HG03575 (cell line): Measurements from ENCODE around the gene CCBE1.
"Not testable (repeated sequence)": the region's sequence is repeated elsewhere in the genome, so short reads cannot be mapped to it uniquely, and the experiment has no call there.

Experiments used
- ATAC-seq: cut with Tn5 transposase; IDR thresholded peaks from one replicate; pipeline ENCODE4 v1.9.1; 2021; ENCODE audit not compliant: unreplicated experiment, insufficient number of reproducible peaks, low FRiP score; ENCODE audit errors: extremely low read depth

CCBE1 gene

DNA sequence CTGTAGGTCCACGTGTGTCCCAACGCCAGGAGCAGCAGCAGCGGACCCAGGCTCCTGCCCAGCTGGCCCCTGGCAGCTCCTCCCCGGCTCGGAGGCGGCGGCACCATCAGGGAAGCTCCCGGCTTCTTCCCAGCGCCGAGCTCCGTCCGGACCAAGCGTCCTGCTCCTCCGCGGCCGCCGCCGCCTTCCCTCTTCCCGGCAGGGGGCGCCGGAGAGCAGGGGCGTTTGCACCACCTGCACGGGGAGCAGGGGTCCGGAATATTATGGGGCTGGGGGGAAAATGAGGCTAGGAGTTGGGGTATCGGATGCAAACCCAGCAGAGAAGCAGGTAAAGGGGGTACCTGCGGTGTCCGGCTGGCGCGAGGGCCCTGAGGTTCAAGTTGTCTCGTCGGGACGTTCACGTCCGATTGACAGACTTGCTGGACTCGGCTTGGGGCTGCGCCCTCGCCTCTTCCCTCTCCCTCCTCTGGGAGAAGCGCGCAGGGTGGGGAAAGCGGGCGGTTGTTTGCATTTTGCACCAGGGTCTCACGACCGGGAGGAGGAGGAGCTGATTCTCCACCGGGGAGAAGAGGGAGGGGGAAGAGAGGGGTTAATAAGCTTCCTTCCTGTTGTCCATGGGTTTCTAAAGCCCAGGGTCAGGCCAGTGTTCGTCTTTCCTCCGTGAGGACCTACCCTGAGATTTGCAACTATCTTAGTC is at the start of gene CCBE1:
Gene CCBE1 (minus strand): TSS at position 188 of the 697 bp plus-strand sequence.
- ATAC-seq, result no peak

DNA sequence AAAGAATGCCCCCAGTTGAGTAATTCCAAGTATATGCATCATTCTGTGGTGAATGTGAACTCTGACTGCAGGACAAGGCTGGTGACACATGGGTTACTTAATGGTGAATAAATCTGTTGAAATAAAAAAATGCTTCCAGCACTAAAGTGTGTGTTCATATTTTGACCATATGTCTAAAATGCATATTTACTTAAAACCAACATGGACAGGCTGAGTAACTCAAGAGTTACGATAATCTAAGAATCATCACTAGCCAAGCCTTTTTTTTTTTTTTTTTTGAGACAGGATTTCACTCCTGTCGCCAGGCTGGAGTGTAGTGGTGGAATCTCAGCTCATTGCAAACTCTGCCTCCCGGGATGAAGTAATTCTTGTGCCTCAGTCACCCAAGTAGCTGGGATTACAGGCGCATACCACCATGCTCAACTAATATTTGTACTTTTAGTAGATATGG is 47.1 kb upstream of the CCBE1 start:
- ATAC-seq, result no peak

DNA sequence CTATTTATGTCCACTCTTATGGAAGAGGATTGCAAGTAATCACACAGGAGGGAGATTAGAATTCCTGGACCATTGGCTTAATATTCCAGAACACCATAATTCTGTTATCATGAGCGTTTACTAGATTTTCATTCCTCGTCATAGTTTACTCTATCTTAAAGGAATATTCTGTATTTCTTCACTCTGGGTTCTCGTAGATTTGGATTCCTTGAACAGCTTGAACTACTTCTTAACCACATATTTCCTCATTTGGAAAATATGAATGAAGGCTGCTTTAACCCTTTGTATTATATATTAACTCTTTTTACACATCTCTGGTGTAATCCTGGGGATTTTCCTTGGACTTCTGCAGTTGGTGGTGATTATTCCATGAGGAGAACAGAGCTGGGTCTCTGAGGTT is 46.3 kb upstream of the CCBE1 start:
- no peak for ATAC-seq

DNA sequence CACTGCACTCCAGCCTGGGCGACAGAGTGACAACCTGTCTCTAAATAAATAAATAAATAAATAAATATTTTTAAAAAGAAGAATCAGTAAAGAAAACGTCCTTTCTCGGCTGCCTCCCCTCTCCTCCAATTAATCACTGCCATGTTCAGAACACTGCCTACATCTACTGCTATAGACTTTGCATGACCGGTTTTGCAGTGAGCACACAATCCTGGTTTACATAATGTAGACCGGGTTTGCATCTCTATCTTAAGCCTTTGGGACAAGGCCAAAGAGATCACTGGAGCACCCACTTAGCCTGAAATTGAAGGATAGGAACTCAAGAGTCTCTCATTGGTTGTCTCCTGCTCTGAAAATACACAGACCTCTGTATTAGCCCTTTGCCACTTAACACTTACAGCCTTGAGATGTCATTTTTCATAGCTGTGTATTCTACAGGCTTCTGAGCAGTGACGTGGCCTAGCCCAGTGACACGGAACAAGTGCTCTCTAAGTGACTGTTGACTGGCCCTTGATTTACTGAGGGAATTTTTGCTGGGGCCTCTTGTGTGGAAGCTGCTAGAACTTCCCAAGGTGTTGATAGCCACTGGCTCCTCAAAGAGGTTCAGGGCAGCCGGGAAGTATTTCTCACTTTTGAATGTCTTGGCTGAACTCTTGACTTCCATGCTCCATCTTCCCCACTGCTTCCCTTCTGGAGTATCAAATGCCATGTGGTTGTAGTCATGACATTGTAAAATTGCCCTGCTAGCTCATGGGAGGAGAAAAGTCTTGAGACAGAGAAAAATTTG is 45.3 kb upstream of the CCBE1 start:
- no peak for ATAC-seq

DNA sequence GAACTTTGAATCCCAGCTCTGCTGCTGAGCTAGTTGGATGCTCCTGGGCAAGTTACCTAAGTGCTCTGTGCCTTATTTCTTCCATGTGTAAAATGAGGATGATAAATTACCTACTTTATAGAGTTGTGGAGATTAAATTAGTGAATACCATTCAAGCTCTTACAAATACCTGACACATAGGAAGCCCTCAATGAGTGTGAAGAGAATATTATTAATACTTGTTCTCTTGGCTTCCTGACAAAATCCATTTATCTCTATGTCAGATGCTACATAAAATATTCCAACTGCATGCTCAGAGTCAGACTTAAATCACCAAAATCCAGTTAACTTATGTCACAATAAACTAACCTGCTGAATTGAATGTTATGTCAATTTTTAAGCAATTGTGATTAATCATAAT is 42.9 kb upstream of the CCBE1 start:
- no peak for ATAC-seq

DNA sequence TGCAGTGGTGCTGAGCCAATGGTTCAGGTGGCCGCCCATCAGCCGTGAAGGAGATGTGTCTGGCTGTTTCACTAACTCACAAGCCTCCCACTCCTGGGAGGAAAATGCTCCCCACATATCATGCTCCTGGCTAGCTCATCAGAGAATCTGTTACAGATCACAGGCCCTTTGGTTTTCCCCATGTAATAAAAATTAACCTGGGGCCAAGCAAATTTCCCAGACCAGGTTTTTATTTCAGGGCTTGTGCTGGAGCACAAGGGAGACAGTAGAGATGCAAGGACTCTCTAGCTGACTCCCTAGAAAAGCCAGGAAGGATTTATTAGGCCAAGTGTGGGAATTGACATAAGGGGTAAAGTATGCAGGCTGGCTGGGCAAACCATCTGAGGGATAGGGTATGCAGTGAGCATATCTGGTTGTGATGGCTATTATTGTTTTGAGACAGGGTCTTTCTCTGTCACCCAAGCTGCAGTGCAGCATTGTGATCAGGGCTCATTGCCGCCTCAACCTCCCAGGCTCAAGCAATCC is 40.6 kb upstream of the CCBE1 start:
- ATAC-seq, result no peak

DNA sequence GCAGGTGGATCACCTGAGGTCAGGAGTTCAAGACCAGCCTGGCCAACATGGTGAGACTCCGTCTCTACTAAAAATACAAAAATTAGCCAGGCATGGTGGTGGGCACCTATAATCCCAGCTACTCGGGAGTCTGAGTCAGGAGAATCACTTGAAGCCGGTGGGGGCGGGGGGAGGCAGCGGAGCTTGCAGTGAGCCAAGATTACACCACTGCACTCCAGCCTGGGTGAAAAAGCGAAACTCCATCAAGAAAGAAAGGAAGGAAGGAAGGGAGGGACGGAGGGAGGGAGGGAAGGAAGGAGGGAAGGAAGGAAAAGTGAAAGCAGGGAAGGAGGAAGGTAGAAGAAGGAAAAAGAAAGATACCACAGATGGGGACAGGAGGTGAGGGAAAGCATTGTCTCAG is 40.1 kb upstream of the CCBE1 start:
- not testable (repeated sequence) for ATAC-seq

DNA sequence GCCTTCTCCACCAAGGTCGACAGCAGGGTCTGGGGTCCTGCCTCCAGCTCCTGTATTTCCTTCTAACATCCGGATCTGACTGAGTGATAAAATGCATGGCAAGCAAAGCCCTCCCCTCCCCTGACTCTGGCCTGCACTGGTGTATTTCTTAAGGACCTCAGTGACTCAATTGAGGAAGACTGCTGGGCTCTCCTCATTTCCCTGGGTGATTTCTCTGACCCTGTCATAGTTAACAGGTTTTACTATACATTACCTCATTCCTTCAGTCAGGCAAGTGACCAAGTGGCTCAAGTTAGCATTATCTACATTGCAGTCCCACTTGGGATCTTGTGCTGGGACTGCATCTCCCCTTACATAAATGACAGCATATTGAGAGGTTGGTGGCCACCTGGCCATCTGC is 38.8 kb upstream of the CCBE1 start:
- no peak for ATAC-seq

DNA sequence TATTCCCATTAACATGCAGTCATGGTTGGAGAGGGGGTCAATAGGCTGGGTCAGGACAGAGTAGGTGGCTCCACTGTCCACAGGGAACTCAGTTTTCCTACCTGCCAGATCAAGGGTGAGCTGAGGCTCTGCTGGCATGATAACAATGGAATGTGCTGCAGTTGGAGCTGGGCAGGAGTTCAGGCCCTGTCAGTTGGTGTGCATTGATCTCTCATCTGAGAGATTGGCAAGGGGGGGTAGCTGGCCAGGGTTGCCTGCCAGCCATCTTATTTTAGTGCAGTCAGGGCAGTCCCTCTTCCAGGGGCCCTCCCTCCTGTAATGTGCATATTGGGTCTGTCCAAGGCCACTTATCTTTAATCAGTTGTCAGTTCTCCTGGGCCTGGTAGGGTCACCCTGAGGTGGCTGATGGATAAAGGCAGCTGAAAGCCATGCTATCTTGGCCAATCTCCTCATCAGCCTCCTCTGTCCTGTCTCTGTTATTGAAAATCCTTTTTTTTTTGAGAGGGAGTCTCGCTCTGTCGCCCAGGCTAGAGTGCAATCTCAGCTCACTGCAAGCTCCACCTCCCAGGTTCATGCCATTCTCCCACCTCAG is 38.1 kb upstream of the CCBE1 start:
- ATAC-seq, result no peak

DNA sequence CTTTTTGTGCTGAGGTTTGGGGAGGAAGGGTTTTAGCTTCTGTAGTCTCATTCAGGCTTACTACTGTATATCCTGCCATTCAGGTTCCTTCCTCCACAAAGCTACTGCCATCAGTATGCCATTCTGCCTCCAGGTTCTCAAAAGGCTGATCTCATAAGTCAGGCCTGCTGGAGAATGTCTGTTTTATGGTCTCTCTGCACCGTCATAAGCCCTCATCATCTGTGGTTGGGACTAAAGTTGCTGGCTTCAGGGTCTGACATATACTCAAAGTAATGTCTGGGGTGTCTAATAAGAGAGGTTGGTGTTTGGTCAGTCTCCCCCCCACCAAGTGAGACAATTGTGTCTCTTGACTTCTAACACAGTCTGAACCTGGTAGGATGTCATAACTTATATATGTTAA is 36.2 kb upstream of the CCBE1 start:
- ATAC-seq, result no peak

DNA sequence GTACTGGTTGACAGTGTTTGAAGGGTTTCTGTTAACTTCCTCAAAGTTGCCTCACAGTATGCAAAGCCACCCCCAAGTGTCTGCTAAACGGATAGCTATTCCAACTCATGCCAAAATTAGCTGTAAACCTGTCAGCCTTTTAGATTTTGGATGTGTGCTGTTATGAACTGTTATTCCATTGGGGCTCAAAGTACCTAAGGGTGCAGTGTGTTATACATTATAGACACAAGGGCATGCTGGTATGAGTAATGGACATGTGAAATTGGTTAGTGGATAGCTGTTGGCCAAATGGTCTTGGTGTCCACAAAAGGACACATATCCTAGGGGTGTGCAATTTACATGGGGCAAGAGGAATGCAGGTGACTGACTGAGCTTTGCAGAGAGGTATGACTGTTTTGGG is 33.7 kb upstream of the CCBE1 start:
- ATAC-seq, result no peak

DNA sequence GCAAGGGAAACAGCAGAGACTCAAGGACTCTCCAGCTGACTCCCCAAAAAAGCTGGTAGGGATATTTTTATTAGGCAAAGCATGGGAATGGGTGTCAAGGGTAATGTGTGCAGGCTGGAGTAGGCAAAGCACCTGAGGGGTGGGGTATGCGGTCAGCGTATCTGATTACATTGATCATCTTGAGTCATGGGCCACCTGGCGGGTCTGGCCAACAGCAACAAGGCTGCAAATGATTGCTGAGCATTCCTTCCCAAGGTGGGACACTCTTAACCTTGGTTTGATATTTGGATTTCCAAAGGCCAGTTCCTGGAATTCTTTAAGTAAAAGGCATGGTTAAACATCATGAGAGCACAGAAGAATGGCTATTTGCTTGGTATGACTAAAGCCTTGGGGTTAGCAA is 32.6 kb upstream of the CCBE1 start:
- no peak for ATAC-seq

DNA sequence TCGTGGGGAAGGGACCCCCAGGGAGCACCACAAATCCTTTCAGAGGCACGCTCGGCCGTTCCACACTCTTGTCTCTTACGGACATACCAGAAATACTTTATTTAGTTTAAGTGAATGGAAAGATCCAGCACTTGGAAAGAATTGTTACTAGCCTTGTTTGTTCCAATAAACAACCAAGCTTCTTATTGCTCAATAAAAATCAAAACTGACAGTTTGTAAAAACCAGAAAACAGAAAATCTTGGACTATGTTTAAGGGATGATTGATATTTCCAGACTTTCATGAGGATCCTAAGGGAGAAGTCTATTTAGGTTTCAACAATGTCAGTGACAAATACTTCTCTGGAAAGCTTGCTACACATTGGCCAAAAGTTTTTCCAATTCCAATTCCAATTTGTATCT is 31.6 kb upstream of the CCBE1 start:
- no peak for ATAC-seq

DNA sequence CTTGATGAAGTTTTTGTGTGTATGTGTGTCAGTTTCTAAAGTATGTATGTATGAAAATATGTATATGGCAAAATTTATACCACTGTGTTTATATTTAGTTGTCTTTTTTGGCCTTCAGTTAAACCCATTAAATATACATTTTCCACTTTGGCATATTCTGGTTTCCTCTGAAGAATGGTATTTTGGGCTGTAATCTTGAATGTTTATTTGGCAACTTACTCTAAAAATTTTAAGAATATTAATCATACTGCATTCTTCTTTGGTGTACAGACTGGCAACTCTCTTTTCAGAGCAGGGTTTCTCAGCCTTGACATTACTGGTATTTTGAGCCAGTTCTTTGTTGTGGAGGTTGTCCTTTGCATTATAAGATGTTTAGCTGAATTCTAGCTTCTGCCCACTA is 27.9 kb upstream of the CCBE1 start:
- ATAC-seq, result no peak

DNA sequence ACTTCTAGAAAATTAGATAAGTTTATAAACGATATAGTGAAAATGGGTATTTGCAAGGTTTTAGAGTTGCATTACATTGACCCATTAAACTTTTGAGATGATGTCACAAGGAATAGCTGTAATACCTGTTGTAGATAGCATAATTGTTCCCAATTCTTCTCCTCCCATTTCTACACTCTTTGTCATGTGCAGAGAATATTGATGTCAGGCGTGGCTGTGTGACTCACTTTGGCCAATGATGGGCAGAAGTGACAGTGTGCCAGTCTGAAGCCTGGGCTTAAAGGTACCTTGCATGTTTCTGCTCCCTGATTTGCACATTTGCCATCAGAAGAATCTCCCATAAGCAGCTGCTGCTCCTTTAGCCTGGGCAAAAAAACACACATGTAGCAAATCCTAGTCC is 26.9 kb upstream of the CCBE1 start:
- ATAC-seq, result no peak

DNA sequence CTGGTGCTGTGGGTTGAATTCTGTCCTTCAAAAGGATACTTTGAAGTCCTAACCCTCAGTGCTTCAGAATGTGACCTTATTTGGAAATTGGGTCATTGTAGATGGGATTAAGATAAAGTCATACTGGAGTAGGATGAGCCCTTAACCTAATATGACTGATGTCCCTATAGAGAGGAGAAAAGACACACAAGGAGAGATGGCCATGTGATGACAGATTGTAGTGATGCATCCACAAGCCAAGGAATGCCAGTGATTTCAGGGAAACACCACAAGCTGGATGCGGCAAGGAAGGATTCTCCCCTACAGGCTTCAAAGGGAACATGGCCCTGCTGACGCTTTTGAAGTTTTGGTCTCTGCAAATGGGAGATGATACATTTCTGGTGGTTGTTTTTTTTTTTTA is 24.7 kb upstream of the CCBE1 start:
- no peak for ATAC-seq

DNA sequence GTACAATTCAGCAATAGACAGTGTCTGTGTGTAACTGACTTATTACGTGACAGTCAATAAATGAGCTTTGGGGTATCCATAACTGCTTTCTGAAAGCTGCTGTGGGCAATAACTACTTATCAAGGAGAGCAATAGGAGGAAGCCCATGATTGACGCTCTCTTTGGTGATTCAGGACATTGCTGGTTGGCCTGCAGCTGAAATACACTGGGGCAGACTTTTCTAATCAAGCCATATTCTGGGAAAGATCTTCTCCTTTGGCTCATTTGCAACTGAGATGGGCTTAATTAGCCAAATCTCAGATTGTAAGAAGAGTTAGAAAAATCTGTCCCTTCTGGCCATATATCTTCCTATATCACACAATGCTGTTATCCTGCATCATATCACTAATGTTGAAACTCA is 24.0 kb upstream of the CCBE1 start:
- no peak for ATAC-seq

DNA sequence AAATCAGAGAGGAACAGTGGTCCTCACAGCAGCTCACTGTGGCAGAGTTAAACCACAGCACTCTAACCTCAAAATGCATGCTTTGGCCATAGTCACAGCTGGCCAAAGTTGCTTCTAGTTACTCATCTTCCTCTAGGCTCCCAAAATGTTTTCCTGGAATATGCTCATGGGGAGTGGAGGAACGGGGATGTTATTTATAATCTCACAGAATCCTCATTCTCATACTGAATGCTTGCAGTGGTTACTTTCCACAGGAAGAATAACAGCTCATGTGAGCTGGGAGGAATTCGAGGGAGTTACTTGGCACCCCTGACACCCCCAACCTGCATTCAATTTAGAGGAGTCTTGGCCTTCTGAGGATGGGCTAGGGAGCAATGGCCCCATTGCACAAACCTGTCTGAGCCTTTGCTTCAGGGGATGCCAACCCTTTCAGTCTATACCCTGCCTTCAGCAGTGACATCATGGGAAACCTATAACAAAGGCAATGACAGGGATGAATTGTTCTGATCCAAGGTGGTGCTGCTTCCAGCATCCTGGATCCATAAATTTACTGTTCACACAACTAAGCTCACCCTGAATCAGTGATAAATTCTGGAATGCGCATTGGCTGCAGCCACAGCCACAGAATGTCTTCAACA is 22.4 kb upstream of the CCBE1 start:
- ATAC-seq, result no peak

DNA sequence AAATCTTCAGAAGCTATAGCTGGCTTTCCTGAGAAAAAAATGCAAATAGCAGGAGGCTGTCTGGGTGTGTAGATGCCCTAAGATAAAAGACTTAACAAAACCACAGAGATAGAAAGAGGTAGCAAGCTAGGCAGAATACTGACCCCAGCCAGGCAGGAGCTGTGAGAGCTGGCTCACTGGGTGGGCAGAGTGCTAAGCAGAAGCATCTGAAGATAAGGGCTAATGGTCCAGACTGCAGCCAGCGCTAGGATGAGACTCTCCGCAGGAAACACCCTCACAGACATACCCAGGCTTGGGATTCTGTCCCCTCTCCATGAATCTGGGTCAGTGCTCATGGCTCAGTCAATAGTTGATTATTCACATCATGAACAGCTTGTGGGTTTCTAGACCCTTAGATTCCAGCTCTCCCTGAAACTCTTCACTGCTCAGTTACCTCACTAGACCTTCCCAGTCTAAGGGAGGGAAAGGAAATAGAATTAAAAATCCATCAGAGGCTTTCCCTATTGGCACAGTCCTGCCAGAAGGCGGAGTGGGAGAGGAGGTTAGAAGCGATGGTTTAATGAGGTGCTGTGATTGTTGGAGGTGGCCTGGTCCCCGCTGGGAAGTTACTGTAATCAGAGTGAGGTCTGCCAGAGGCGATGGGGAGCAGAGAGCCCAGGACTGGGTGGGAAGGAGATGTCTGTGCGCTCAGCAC is 21.4 kb upstream of the CCBE1 start:
- ATAC-seq, result no peak
